HEK293 (cell line): ENCODE measurements around the gene SHE.

ENCODE experiments used
- CTCF ChIA-PET: fragments of 350-600 bp; formaldehyde crosslinking; extraction: SDS; loops from one replicate; lab custom pipeline; 2021; ENCODE audit warnings: antibody characterized with exemption; lab: Yijun Ruan, JAX
- POLR2A ChIA-PET: fragments of 300-600 bp; formaldehyde crosslinking; extraction: SDS; loops from one replicate; lab custom pipeline; 2020; ENCODE audit warnings: antibody characterized with exemption, inconsistent platforms; lab: Yijun Ruan, JAX
- H3K27ac ChIP-seq: fragments of 200-500 bp; sonication (Bioruptor generic); 2 replicates; pipeline ENCODE4 v1.5.1; 2014; ENCODE audit warnings: low read depth, low read length, control low read depth, inconsistent platforms; ENCODE audit errors: extremely low read depth
- H3K36me3 ChIP-seq, 2 experiments: fragments of 200-500 bp in 1 of 2; sonication (Bioruptor generic) in 1 of 2; 1 replicate in 1 of 2; 2 replicates in 1 of 2; pipeline ENCODE4 v1.5.1; 2014 to 2017; ENCODE audit warnings: inconsistent platforms in 2 of 2, low read length in 2 of 2; ENCODE audit not compliant: control insufficient read depth in 2 of 2, insufficient read depth in 1 of 2
- H3K4me1 ChIP-seq: fragments of 200-500 bp; sonication (Bioruptor generic); 2 replicates; pipeline ENCODE4 v1.5.1; 2014; ENCODE audit warnings: mild to moderate bottlenecking, low read length, inconsistent platforms; ENCODE audit not compliant: control insufficient read depth, insufficient read depth
- H3K4me3 ChIP-seq: 2 replicates; pipeline ENCODE4 v1.5.1; 2011; ENCODE audit warnings: low read depth, mild to moderate bottlenecking, control low read depth, low read length, moderate library complexity
- H3K9me3 ChIP-seq: fragments of 200-500 bp; sonication (Bioruptor generic); 2 replicates; pipeline ENCODE4 v1.5.1; 2014; ENCODE audit warnings: low read depth, low read length, inconsistent platforms; ENCODE audit not compliant: control insufficient read depth, insufficient read depth
- BCL11B ChIP-seq: fragments of 450-650 bp; formaldehyde crosslinking; IDR thresholded peaks from 2 replicates; pipeline ENCODE4 v1.5.1; 2016; ENCODE audit warnings: low read depth, missing biosample characterization, missing genetic modification characterization
- EGR2 ChIP-seq: fragments of 450-650 bp; formaldehyde crosslinking; IDR thresholded peaks from 2 replicates; pipeline ENCODE4 v1.5.1; 2016; ENCODE audit warnings: low read depth, missing biosample characterization, missing genetic modification characterization
- KLF1 ChIP-seq: fragments of 450-650 bp; formaldehyde crosslinking; IDR thresholded peaks from 2 replicates; pipeline ENCODE4 v1.5.1; 2016; ENCODE audit warnings: missing biosample characterization, missing genetic modification characterization
- PRDM6 ChIP-seq: fragments of 450-650 bp; formaldehyde crosslinking; IDR thresholded peaks from 2 replicates; pipeline ENCODE4 v1.5.1; 2017; ENCODE audit warnings: missing biosample characterization, missing genetic modification characterization
- SCRT1 ChIP-seq: fragments of 450-650 bp; formaldehyde crosslinking; IDR thresholded peaks from 2 replicates; pipeline ENCODE4 v1.5.1; 2016; ENCODE audit warnings: missing biosample characterization, missing genetic modification characterization, borderline replicate concordance
- SCRT2 ChIP-seq: fragments of 450-650 bp; formaldehyde crosslinking; IDR thresholded peaks from 2 replicates; pipeline ENCODE4 v1.5.1; 2016; ENCODE audit warnings: missing biosample characterization, missing genetic modification characterization
- SP3 ChIP-seq: fragments of 450-650 bp; formaldehyde crosslinking; IDR thresholded peaks from 2 replicates; pipeline ENCODE4 v1.5.1; 2016; ENCODE audit warnings: missing biosample characterization, missing genetic modification characterization
- SP7 ChIP-seq: fragments of 450-650 bp; formaldehyde crosslinking; IDR thresholded peaks from 2 replicates; pipeline ENCODE4 v1.5.1; 2016; ENCODE audit warnings: missing biosample characterization, missing genetic modification characterization
- TRIM28 ChIP-seq: IDR thresholded peaks from 2 replicates; pipeline ENCODE4 v1.6.1; 2011; ENCODE audit warnings: low read length, control low read depth, borderline replicate concordance
- ZFHX2 ChIP-seq: fragments of 450-650 bp; formaldehyde crosslinking; conservative IDR thresholded peaks from 2 replicates; pipeline ENCODE4 v1.5.1; 2016; ENCODE audit warnings: missing biosample characterization, missing genetic modification characterization
- ZFP37 ChIP-seq: fragments of 450-650 bp; formaldehyde crosslinking; IDR thresholded peaks from 2 replicates; pipeline ENCODE4 v1.5.1; 2016; ENCODE audit warnings: missing biosample characterization, missing genetic modification characterization
- ZIC2 ChIP-seq: fragments of 450-650 bp; formaldehyde crosslinking; IDR thresholded peaks from 2 replicates; pipeline ENCODE4 v1.5.1; 2016; ENCODE audit warnings: missing biosample characterization, missing genetic modification characterization
- ZNF121 ChIP-seq: fragments of 450-650 bp; formaldehyde crosslinking; IDR thresholded peaks from 2 replicates; pipeline ENCODE4 v1.5.1; 2016; ENCODE audit warnings: missing biosample characterization, missing genetic modification characterization
- ZNF239 ChIP-seq: fragments of 450-650 bp; formaldehyde crosslinking; IDR thresholded peaks from 2 replicates; pipeline ENCODE4 v1.5.1; 2016; ENCODE audit warnings: missing biosample characterization, missing genetic modification characterization
- ZNF248 ChIP-seq: fragments of 450-650 bp; formaldehyde crosslinking; IDR thresholded peaks from 2 replicates; pipeline ENCODE4 v1.5.1; 2017; ENCODE audit warnings: missing biosample characterization, missing genetic modification characterization
- ZNF391 ChIP-seq: fragments of 450-650 bp; formaldehyde crosslinking; IDR thresholded peaks from 2 replicates; pipeline ENCODE4 v1.5.1; 2016; ENCODE audit warnings: low read depth, missing biosample characterization, missing genetic modification characterization, borderline replicate concordance
- ZNF394 ChIP-seq: fragments of 450-650 bp; formaldehyde crosslinking; IDR thresholded peaks from 2 replicates; pipeline ENCODE4 v1.5.1; 2016; ENCODE audit warnings: missing biosample characterization, missing genetic modification characterization, mild to moderate bottlenecking, moderate library complexity, borderline replicate concordance
- ZNF555 ChIP-seq: fragments of 450-650 bp; formaldehyde crosslinking; conservative IDR thresholded peaks from 2 replicates; pipeline ENCODE4 v1.5.1; 2017; ENCODE audit warnings: missing biosample characterization, mild to moderate bottlenecking, missing genetic modification characterization, inconsistent platforms
- ZNF596 ChIP-seq: fragments of 450-650 bp; IDR thresholded peaks from 2 replicates; pipeline ENCODE4 v1.5.0; 2018; ENCODE audit warnings: missing biosample characterization, mild to moderate bottlenecking, missing genetic modification characterization, moderate library complexity
- ZNF600 ChIP-seq: fragments of 450-650 bp; formaldehyde crosslinking; IDR thresholded peaks from 2 replicates; pipeline ENCODE4 v1.5.1; 2016; ENCODE audit warnings: missing biosample characterization, missing genetic modification characterization
- ZNF629 ChIP-seq: fragments of 450-650 bp; formaldehyde crosslinking; IDR thresholded peaks from 2 replicates; pipeline ENCODE4 v1.5.1; 2017; ENCODE audit warnings: missing biosample characterization, missing genetic modification characterization
- ZNF76 ChIP-seq: fragments of 450-650 bp; formaldehyde crosslinking; IDR thresholded peaks from 2 replicates; pipeline ENCODE4; 2016; ENCODE audit warnings: low read depth, missing biosample characterization, missing genetic modification characterization, borderline replicate concordance
- ZNF776 ChIP-seq: fragments of 450-650 bp; formaldehyde crosslinking; IDR thresholded peaks from 2 replicates; pipeline ENCODE4 v1.5.0; 2017; ENCODE audit warnings: missing biosample characterization, missing genetic modification characterization, borderline replicate concordance
- ZNF777 ChIP-seq: fragments of 450-650 bp; formaldehyde crosslinking; IDR thresholded peaks from 2 replicates; pipeline ENCODE4 v1.5.1; 2017; ENCODE audit warnings: missing biosample characterization, missing genetic modification characterization, borderline replicate concordance
- ZSCAN16 ChIP-seq: fragments of 450-650 bp; formaldehyde crosslinking; IDR thresholded peaks from 2 replicates; pipeline ENCODE4 v1.5.1; 2016; ENCODE audit warnings: missing biosample characterization, missing genetic modification characterization
- ZSCAN30 ChIP-seq: fragments of 450-650 bp; IDR thresholded peaks from 2 replicates; pipeline ENCODE4 v1.5.1; 2018; ENCODE audit warnings: missing biosample characterization, mild to moderate bottlenecking, missing genetic modification characterization, moderate library complexity
- ZXDB ChIP-seq: fragments of 450-650 bp; formaldehyde crosslinking; IDR thresholded peaks from 2 replicates; pipeline ENCODE4 v1.5.1; 2016; ENCODE audit warnings: missing biosample characterization, missing genetic modification characterization

Gene SHE

GRCh38 chr1:154433161-154433764 lies 68.9 kb downstream of the SHE start:
- H3K36me3 ChIP-seq: no peaks in the 10 kb centered on the region
- no peaks in the 10 kb centered on the region for H3K9me3 ChIP-seq
- POLR2A ChIA-PET: no interaction called here
- H3K27ac ChIP-seq: no peak overlapping the region
- H3K4me3 ChIP-seq: no peak overlapping the region
- H3K4me1 ChIP-seq: no peaks in the 10 kb centered on the region
- 0 out of 2 replicates have a peak, but pooled peaks have one; percentile 40 for TF ChIP-seq ZNF600 (tag by site-specific recombination)
- TF ChIP-seq BCL11B: no peak
- TF ChIP-seq ZNF776 (tag by site-specific recombination): no peak
- peak; percentile 21; the same call in 1 of the 2 replicates for TF ChIP-seq ZIC2 (tag by site-specific recombination)
- CTCF ChIA-PET: interaction anchor here (1.0 to 1.3 kb wide), 2 partner anchors 9 to 12 kb away, joined by 3 to 4 read pairs; no protein-coding TSS in a partner anchor

- ChIA-PET POLR2A (interaction anchor here (0.6 kb wide), 1 partner anchor 16 kb away, joined by 3 read pairs; no protein-coding TSS in a partner anchor), CTCF (interaction anchor here (1.0 kb wide), 1 partner anchor 11 kb away, joined by 3 read pairs; no protein-coding TSS in a partner anchor)
- no peaks in the 10 kb centered on the region for H3K36me3 ChIP-seq
- H3K4me1 ChIP-seq: no peaks in the 10 kb centered on the region
- no peak overlapping the region for H3K27ac ChIP-seq
- no peak overlapping the region for H3K4me3 ChIP-seq
- no peaks in the 10 kb centered on the region for H3K9me3 ChIP-seq
- TF ChIP-seq ZNF596 (tag by site-specific recombination): no peak
- TF ChIP-seq ZNF629 (tag by site-specific recombination): 0 out of 2 replicates have a peak, but pooled peaks have one; percentile 30
- no peak for TF ChIP-seq PRDM6
- TF ChIP-seq SP7: peak; percentile 22; the same call in 1 of the 2 replicates
- TF ChIP-seq ZNF391 (tag by site-specific recombination): no peak
These were observed 70.4 kb downstream of the SHE start for GRCh38 chr1:154431586-154432373.

DNA sequence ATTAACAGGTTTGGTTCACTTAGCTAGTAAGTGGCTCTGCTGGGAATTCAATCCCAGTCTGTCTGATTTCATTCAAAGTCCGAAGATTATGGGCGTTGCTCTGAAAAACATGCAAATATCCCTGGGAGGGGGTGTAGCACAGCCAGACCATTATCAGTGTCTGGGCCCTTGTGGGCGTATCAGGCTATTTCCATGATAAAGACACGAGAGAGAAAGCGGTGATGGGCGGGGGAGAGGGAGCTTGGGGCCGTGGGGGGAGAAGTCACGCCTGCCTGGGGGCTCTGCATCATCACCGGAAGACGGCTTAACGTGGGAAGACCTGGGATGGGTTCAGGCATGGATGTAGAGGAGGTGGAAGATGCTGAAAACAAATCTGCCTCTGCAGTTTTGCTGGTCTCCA lies 71.3 kb downstream of the SHE start:
- Histone ChIP-seq H3K36me3 (no peaks in the 10 kb centered on the region), H3K9me3 (no peaks in the 10 kb centered on the region), H3K4me1 (no peaks in the 10 kb centered on the region), H3K27ac (no peak overlapping the region), H3K4me3 (no peak overlapping the region)
- ChIA-PET CTCF (interaction anchor here (0.6 to 0.7 kb wide), 2 partner anchors 13 to 1428 kb away, joined by 3 read pairs; partner anchors contain the start of gene SYT11), POLR2A (no interaction called here)
- peak; percentile 93 for TF ChIP-seq EGR2 (tag by site-specific recombination)
- no peak for TF ChIP-seq ZSCAN16
- no peak for TF ChIP-seq ZSCAN30 (tag by site-specific recombination)
- no peak for TF ChIP-seq ZNF76
- TF ChIP-seq ZFHX2 (tag by site-specific recombination): peak; percentile 92
- no peak for TF ChIP-seq ZXDB (tag by site-specific recombination)
- TF ChIP-seq ZFP37: no peak
- no peak for TF ChIP-seq ZNF121
- no peak for TF ChIP-seq PRDM6
- peak; percentile 36; the same call in 1 of the 2 replicates for TF ChIP-seq KLF1 (tag by site-specific recombination)
- TF ChIP-seq ZNF239 (tag by site-specific recombination): no peak
- TF ChIP-seq SCRT1 (tag by site-specific recombination): no peak
- no peak for TF ChIP-seq SCRT2
- no peak for TF ChIP-seq SP3 (tag by site-specific recombination)
- no peak for TF ChIP-seq ZNF777 (tag by site-specific recombination)
- no peak for TF ChIP-seq TRIM28
- TF ChIP-seq ZNF555 (tag by site-specific recombination): no peak
- no peak for TF ChIP-seq ZNF248
- no peak for TF ChIP-seq ZNF394
